Amniotic epithelial cell (primary cell): ENCODE results near the gene RASSF3.
"Not testable (repeated sequence)": the region's sequence is repeated elsewhere in the genome, so short reads cannot be mapped to it uniquely, and the experiment has no call there.

Experiments used
- DNase-seq: peaks from one replicate; pipeline ENCODE4 v3.0.0-alpha.2; 2010; ENCODE audit warnings: low read depth

Gene RASSF3

GRCh38 chr12:64598831-64599230 lies 11.5 kb upstream of the RASSF3 start:
- no peak for DNase-seq

DNA sequence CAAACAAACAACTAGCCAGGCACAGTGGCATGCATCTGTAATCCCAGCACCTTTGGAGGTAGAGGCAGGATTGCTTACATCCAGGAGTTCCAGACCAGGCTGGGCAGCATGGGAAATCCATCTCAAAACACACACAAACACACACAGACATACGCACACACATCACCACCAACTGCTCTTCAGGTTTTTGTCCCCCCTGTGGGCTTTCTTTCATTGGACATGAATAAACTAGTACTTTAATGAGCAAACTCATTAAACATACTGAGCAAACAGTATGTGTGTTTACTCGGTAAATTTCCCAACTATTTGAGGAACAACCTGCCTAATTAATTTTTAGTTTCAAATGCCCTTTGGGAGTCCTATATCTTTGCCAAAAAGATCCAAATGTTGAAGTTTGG lies 10.1 kb upstream of the RASSF3 start:
- no peak for DNase-seq

- peak; percentile 90 for DNase-seq
These were observed 7.0 kb upstream of the RASSF3 start for GRCh38 chr12:64603183-64603841.

DNA sequence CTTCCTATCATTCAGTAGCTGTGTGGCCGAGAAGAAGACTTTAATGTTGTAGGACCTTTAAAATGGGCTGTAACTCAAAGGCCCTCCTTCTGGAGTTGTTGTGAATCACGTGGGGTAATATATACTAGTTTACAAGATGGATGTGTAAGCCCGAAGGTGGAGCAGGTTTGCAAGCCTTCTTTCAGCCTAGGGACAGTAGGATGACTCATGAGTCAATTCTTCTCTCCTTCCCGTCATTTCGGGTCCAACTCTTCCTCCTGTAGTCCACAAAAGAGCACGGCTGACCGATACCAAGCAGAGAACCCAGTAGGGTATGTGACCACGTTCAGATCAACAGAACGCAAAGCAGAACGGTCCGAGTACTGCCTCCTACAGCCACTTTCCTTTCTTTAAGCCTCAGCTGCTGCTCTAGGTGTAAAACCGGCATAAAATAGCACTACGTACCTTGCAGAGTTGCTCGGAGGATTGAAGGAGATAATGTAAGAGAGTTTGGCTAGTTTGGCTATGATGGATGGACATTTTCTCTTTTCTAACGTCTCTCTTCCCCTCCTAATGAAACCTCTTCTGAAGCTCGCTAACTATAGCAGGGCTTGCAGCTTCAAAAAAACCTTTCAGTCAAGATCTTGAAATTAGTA lies 1.3 kb upstream of the RASSF3 start:
- DNase-seq: peak; percentile 48

DNA sequence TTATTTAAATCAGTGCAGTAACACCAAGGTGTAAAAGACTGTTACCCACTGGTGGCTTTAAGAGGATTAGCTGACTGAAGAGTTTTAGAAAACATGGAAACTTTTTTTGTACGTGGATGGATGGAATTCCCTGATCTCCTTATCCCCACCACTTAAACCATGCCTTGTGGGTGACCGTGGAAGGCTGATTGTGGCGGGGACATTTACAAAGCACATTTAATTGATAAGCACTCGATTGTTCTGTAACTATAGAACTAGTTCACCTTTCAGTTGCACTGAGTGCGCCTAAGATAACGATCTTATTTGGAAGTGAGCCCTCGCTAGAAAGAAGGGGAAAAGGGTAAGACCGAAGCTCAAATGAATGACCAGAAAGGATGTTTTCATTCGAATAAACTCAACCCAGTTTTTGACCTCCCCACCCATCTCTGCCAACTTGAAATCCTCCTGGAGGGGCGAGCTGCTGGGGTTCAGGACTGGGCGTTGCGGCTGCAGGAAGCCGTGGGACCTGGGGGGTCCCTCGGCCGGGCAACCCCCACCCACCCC lies 688 bp upstream of the RASSF3 start:
- DNase-seq: peak; percentile 19

DNA sequence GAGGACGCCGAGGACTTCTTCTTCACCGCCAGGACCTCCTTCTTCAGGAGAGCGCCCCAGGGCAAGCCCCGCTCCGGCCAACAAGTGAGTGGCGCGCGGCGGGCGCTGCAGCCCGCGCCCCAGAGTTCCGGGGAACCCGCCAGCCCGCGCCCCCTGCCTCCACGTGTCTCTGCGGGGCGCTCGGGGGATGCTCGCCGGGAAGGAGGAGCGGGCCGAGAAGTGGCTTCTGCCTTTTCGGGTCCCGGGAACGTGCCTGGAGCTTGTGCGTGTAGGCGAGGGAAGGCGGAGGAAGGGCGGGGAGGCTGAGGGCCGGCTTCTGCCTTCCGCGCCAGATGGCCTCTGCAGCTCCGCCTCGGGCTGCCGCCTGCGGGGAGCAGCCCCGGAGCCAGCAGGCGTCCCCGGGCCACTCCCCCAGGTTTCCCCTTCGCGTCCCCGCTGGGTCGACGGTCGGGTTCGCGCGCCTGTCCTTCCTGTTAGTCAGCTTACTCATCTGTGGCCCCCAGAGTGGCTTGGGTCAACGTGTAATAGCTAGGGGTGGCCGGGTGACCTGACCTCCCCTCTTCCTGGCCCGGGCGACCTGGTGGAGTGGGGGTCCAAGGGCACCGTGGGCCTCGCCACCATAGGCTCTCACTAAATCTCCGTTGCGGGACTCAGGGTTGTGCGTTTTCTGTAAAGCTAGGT lies 505 bp downstream of the RASSF3 start:
- DNase-seq: peak; percentile 35

DNA sequence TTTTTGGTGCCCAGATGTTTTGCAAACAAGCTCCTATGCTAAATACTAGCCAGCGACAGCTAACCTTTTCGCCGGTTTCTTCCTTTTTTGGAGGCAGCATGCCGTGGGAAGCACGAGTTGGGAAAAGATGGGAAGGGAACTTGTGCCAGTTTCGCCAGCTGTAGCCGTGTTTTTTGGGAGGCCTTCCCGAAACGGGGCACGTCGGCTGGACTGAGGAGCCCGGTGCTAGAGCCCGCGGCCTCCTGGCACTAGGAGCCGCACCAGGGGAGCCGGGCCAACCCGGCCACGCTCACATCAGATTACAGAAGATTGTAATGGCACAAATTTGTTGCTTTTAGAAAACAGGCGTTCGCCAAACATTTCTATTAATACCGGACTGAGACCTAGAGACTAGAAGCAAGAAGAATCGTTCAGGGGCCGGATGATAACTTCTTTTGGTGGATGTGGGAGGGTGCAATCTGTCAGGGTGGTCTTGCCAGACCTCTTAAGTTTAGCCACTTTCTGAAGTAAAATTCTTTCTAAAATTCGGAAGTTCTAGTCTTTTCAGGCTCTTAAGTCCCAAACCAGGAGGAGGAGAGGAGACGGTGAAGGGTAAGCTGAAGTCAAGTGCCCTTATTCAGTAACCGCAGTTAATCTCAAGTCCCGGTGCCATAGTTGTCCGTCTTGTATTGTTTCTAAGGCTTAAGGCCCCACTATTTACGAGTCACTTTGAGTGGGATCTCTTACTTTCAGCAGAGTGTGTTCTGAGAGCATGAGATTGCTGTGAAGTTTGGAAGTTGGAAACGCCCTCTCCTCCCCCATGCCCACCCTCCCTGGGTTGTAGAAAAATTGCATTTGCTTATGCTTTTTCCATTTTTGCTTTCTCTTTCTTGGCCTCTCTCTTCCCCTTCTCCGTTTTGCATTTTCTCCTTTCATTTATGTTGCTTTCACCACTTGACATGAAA lies 1.3 kb downstream of the RASSF3 start:
- DNase-seq: peak; percentile 19

DNA sequence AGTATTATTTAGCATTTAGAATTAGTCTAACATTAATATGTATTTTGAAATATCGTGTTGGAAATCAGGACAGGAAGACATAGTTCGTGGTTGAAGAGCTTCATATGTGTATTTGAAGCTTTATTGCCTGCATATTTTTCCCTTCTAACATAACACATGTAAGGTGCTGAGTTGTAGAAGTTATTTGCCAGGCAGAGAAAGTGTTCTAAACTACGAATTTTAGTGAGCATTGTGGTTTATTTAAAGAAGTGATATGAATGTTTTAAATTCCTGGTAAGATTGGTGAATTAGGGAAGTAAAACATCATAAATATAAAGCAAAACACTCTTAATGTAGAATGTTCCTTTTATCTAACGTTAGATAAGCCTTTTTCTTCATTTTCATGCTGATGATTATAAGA lies 2.5 kb downstream of the RASSF3 start:
- peak; percentile 33 for DNase-seq

- DNase-seq: not testable (repeated sequence)
These were observed 3.6 kb downstream of the RASSF3 start for GRCh38 chr12:64613775-64614398.

- DNase-seq: no peak
These were observed 5.9 kb downstream of the RASSF3 start for GRCh38 chr12:64616201-64616600.

DNA sequence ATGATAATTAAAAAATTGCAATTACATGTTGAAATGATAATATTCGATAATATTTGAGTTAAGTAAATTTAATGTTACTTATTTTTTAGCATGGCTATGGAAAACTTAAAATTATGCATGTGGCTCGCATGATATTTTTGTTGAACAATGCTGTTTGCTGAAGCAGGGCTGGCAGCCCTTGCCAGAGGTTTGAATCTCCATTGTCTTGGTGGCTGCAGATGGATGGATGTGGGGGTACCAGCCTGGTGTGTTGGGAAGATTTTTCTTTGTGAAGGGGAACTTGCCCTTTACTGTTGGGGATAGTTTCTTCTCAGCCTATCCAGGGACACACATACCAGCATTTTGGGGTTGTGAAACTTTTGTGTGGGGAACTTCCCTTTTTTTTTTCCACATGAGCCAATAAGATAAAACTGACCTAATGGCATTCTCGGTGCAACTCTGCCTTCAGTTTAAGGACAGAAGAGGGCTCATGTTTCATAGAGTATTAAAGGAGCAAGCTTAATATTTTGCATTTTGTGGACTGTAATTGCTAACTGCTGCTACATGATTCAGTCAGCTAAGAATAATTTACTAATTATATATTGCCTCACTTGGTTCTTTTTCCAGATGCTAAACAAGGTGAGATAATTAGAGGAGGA lies 8.8 kb downstream of the RASSF3 start:
- DNase-seq: peak; percentile 80

- peak; percentile 98 for DNase-seq
These were observed 11.1 kb downstream of the RASSF3 start for GRCh38 chr12:64621257-64621942.

- no peak for DNase-seq
These were observed 13.7 kb downstream of the RASSF3 start for GRCh38 chr12:64624035-64624434.

DNA sequence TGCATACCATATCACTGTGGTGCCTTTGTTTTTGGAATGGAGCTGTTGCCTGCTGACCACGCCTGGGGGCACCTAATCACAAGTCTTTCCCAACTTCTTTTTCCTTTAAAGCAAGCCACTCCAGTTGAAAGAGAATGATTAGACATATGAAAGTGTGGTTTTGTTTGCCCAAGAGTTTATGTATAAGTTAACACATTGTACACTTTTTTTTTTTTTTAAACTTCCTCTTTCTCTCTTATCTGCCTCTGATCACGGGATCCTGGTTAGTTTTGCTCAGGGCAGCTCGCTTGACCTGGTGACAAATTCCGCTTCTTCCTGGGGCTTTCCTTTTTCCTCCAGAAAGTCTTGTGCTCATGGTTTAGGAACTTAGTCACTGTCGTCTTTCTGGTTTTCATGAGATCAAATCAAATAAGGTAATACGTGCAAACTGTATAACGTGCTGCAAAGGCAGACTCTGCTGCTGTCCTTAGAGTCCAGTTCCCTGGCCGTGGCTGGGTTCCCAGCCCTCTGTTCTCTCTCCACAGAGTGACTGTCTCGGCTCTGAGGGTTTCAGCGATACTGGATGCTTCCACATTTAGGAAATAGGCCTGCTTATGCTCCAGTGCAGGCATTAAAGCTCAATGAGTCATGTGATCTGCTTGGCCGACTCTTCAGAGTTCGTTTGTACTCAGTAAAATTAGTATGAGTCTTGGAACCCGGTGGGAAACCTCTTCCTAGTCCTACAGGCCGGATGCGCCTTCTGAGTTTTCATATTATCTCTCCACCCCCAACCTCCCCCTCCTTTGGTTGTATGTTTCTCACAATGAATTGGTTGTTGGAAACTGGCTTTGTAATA lies 15.2 kb downstream of the RASSF3 start:
- DNase-seq: peak; percentile 93

DNA sequence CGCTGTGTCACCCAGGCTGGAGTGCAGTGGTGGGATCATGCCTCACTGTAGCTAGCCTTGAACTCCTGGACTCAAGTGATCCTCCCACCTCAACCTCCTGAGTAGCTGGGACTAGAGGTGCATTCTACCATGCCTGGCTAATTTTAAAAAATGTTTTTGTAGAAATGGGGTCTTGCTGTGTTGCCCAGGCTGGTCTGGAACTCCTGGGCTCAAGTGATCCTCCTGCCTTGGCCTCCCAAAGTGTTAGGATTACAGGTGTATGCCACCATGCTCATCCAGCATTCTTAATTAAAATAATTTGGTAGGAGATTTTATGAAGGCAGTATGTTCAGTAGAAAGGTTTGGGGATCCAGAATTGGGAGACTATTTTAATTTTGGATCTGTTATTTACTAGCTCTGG lies 16.3 kb downstream of the RASSF3 start:
- not testable (repeated sequence) for DNase-seq

DNA sequence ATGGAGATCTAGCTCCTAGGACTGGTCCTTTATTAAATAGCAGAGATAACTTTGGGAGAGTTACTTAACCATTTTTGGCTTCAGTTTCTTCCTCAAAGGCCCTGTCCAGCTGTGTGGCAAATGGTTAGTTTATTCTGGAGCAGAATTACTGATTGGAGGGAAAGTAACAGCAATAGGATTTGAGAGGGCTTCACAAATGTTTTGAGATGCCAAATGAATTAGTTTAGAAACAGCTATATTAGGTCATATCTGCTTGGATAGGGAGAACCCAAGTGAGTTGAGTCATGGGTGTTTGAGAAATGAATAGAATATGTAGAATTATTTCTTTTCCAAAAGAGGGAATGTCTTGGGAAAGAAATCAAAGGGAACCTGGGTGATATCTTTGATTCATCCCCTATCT lies 17.5 kb downstream of the RASSF3 start:
- DNase-seq: peak; percentile 81

GRCh38 chr12:64631197-64631596 lies 20.9 kb downstream of the RASSF3 start:
- no peak for DNase-seq

DNA sequence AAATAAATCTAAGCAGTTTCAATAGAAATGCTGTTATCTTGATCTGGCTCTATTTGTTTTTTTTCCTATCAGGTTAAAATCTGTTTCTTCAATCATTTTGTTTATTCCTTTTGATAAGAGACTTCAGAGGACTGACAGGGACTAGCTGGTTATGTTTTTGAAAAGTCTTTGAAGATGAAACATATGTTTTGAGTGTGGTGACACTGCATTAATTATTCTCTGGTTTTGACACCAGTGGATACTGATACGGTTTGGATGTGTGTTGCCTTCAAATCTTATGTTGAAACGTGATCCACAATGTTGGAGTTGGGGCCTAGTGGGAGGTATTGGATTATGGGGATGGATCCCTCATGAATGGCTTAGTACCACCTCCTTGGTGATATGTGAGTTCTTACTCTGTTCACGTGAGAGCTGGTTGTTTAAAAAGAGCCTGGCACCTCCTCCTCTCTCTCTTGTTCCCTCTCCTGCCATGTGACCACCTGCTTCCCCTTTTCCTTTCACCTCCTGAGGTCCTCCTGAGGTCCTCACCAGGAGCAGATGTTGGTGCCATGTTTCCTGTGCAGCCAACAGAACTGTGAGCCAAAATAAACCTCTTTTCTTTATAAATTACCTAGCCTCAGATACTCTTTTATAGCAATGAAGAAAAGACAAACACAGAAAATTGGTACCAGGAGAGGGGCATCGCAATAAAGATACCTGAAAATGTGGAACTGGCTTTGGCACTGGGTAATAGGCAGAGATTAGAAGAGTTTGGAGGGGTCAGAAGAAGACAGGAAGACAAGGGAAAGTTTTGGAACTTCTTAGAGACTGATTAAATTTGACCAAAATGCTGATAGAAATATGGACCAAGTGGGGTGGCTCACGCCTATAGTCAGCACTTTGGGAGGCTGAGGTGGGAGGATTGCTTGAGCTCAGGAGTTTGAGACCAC lies 23.0 kb downstream of the RASSF3 start:
- no peak for DNase-seq
